ENCODE measurements around the gene IZUMO3.

Gene IZUMO3

DNA sequence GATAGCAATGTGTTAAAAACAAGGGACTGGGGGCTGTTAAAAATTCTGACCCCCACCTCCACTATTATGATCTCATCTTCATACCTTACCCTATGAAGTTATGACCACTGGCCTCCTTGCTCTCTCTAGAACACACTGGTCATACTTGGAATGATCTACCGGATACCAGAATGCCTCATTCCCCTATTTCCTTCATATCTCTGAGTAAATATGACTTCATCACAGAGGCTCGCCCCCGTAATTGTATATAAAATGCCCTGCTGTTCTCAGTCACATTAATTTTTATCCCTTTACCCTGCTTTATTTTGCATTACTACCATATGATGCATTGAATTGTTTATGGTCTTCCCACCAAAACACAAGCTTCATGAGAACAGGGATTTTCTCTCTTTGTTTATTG lies 29.2 kb downstream of the IZUMO3 start:
- Histone ChIP-seq H2AFZ (ENCODE audit: low read depth, low read length) (no peak overlapping the region), H3K9me3 (ENCODE audit: insufficient read depth, low read length) (peaks cover 3% of the 10 kb centered on the region; the same call in 1 of the 2 replicates), H3K27ac (ENCODE audit: low read length) (no peak overlapping the region), H3K79me2 (ENCODE audit: low read length) (no peaks in the 10 kb centered on the region), H3K9ac (ENCODE audit: low read length) (no peak overlapping the region), H4K20me1 (ENCODE audit: insufficient read depth, low read length) (no peaks in the 10 kb centered on the region), H3K4me3 (ENCODE audit: low read length) (no peak overlapping the region), H3K4me2 (ENCODE audit: low read length) (no peak overlapping the region), H3K36me3 (replicated peaks; ENCODE audit: low read depth, low read length) (no peaks in the 10 kb centered on the region), H3K27me3 (ENCODE audit: low read depth, low read length) (no peaks in the 10 kb centered on the region), H3K4me1 (ENCODE audit: low read length) (no peaks in the 10 kb centered on the region)
- TF ChIP-seq EZH2phosphoT487 (IDR thresholded peaks at IDR 0.05; ENCODE audit: low read depth): no peak
- TF ChIP-seq, protein P1, sequence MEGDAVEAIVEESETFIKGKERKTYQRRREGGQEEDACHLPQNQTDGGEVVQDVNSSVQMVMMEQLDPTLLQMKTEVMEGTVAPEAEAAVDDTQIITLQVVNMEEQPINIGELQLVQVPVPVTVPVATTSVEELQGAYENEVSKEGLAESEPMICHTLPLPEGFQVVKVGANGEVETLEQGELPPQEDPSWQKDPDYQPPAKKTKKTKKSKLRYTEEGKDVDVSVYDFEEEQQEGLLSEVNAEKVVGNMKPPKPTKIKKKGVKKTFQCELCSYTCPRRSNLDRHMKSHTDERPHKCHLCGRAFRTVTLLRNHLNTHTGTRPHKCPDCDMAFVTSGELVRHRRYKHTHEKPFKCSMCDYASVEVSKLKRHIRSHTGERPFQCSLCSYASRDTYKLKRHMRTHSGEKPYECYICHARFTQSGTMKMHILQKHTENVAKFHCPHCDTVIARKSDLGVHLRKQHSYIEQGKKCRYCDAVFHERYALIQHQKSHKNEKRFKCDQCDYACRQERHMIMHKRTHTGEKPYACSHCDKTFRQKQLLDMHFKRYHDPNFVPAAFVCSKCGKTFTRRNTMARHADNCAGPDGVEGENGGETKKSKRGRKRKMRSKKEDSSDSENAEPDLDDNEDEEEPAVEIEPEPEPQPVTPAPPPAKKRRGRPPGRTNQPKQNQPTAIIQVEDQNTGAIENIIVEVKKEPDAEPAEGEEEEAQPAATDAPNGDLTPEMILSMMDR (IDR thresholded peaks at IDR 0.05; ENCODE audit: low read depth, low read length): no peak

DNA sequence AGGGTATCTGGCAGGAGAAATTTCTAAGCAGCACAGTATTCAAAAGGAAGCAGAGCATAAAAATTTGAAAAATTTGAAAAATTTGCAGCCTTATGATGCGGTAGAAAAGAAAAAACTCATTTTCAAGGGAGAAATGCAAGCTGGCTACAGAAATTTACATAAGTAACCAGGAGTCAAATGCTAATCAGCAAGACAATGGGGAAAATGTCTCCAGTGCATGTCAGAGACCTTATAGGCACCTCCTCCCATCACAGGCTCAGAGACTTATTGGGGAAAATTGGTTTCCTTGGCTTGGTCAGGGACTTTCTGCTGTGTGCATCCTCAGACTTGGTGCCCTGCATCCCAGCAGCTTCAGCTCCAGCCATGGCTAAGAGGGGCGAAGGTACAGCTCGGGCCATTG lies 35.8 kb downstream of the IZUMO3 start:
- no peaks in the 10 kb centered on the region for H3K4me1 ChIP-seq (ENCODE audit: low read length)
- peaks cover 9% of the 10 kb centered on the region for H3K9me3 ChIP-seq (ENCODE audit: insufficient read depth, low read length)
- no peaks in the 10 kb centered on the region for H4K20me1 ChIP-seq (ENCODE audit: insufficient read depth, low read length)
- no peaks in the 10 kb centered on the region for H3K36me3 ChIP-seq (replicated peaks; ENCODE audit: low read depth, low read length)
- TF ChIP-seq EZH2phosphoT487 (IDR thresholded peaks at IDR 0.05; ENCODE audit: low read depth): no peak
- TF ChIP-seq, protein P1 (IDR thresholded peaks at IDR 0.05; ENCODE audit: low read depth, low read length): no peak
- H3K79me2 ChIP-seq (ENCODE audit: low read length): no peaks in the 10 kb centered on the region
- no peak overlapping the region for H3K9ac ChIP-seq (ENCODE audit: low read length)
- H3K4me3 ChIP-seq (ENCODE audit: low read length): no peak overlapping the region
- no peak overlapping the region for H2AFZ ChIP-seq (ENCODE audit: low read depth, low read length)
- H3K27me3 ChIP-seq (ENCODE audit: low read depth, low read length): no peaks in the 10 kb centered on the region
- H3K4me2 ChIP-seq (ENCODE audit: low read length): no peak overlapping the region
- no peak overlapping the region for H3K27ac ChIP-seq (ENCODE audit: low read length)

DNA sequence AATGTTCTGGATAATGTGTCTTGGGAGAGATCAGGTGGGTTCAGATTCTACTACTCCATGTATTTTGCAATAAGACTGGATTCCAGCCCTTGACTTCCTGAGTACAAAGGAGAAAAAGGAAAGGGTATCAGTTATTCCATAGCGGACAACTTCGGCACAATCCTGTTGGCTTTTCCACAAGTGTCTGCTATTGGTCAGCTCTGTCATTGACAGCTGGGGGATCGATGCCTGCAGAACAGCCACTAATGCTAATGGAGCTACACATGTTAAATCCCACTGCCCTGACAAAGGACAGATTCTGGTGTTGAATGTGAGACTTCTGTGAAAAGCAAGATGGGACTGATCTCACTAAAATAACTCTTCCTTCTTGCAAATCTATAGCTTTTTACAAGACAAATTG lies 41.2 kb downstream of the IZUMO3 start:
- Histone ChIP-seq H3K27me3 (ENCODE audit: low read depth, low read length) (no peaks in the 10 kb centered on the region), H3K9ac (ENCODE audit: low read length) (no peak overlapping the region), H3K4me2 (ENCODE audit: low read length) (no peak overlapping the region), H3K4me3 (ENCODE audit: low read length) (no peak overlapping the region), H3K27ac (ENCODE audit: low read length) (no peak overlapping the region), H2AFZ (ENCODE audit: low read depth, low read length) (no peak overlapping the region), H3K9me3 (ENCODE audit: insufficient read depth, low read length) (no peaks in the 10 kb centered on the region), H3K4me1 (ENCODE audit: low read length) (no peaks in the 10 kb centered on the region), H3K36me3 (replicated peaks; ENCODE audit: low read depth, low read length) (no peaks in the 10 kb centered on the region), H4K20me1 (ENCODE audit: insufficient read depth, low read length) (no peaks in the 10 kb centered on the region), H3K79me2 (ENCODE audit: low read length) (no peaks in the 10 kb centered on the region)
- TF ChIP-seq, protein P1 (IDR thresholded peaks at IDR 0.05; ENCODE audit: low read depth, low read length): no peak
- no peak for TF ChIP-seq EZH2phosphoT487 (IDR thresholded peaks at IDR 0.05; ENCODE audit: low read depth)

DNA sequence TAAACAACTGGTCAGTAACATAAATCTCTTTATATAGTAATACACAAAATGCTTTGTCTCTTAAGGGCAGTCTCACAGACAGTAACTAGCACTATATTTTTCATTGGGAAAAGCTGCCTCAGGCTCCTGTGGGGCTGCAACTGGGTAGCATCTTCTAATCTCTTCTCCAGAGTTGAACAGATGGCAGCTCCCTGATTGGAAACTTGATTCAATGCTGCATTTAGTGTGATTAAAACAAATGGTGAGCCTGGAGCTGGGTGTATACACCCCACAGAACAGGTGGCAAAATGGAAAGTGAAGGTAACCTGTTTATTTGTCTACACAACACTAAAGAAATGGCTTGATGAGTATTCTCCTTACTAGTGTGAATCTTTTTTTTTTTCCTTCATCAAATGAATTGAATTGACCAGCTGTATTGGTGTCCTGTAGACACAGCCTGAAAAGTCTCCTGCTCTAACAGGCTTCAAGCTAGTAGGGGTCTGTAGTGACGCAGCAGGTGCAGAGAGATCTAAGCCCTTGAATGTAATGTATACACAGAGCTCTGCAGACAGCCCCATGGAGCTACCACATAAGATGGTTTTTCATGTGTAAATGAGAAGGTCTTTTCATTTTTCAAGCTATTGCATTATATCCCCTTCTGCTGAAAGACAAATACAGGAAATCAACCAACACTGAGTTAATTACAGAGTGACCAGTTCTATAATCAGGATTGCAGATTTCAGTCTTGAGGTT lies 43.3 kb downstream of the IZUMO3 start:
- H3K9ac ChIP-seq (ENCODE audit: low read length): no peak overlapping the region
- H3K79me2 ChIP-seq (ENCODE audit: low read length): no peaks in the 10 kb centered on the region
- no peak overlapping the region for H3K4me2 ChIP-seq (ENCODE audit: low read length)
- no peak overlapping the region for H3K27ac ChIP-seq (ENCODE audit: low read length)
- H3K4me1 ChIP-seq (ENCODE audit: low read length): no peaks in the 10 kb centered on the region
- TF ChIP-seq EZH2phosphoT487 (IDR thresholded peaks at IDR 0.05; ENCODE audit: low read depth): no peak
- TF ChIP-seq, protein P1 (IDR thresholded peaks at IDR 0.05; ENCODE audit: low read depth, low read length): no peak
- no peak overlapping the region for H3K4me3 ChIP-seq (ENCODE audit: low read length)
- H3K36me3 ChIP-seq (replicated peaks; ENCODE audit: low read depth, low read length): no peaks in the 10 kb centered on the region
- no peaks in the 10 kb centered on the region for H4K20me1 ChIP-seq (ENCODE audit: insufficient read depth, low read length)
- H3K27me3 ChIP-seq (ENCODE audit: low read depth, low read length): no peaks in the 10 kb centered on the region
- no peak overlapping the region; the same call in 1 of the 2 replicates for H2AFZ ChIP-seq (ENCODE audit: low read depth, low read length)
- no peaks in the 10 kb centered on the region for H3K9me3 ChIP-seq (ENCODE audit: insufficient read depth, low read length)
